ENCODE measurements around the gene SLC50A1.

The SLC50A1 gene

GRCh38 chr1:155171836-155172731, 36.4 kb downstream of the SLC50A1 start:
- no peak for DNase-seq

GRCh38 chr1:155172732-155173477, 37.3 kb downstream of the SLC50A1 start, which contains the start of gene KRTCAP2:
Gene KRTCAP2 (minus strand): TSS chr1:155173304. CDS start chr1:155173224, 80 bp downstream.
- DNase-seq: peak; percentile 91

- peak; percentile 38 for DNase-seq
Measured at GRCh38 chr1:155173478-155174323, 38.0 kb downstream of the SLC50A1 start, which contains the start of gene TRIM46. Gene TRIM46 (plus strand): TSS chr1:155173849. CDS start chr1:155173967, 118 bp downstream.

GRCh38 chr1:155174324-155175280, 39.0 kb downstream of the SLC50A1 start:
- DNase-seq: peak; percentile 32

- no peak for DNase-seq
Measured at GRCh38 chr1:155175281-155175926, 39.8 kb downstream of the SLC50A1 start.

- no peak for DNase-seq
Measured at GRCh38 chr1:155175927-155176371, 40.3 kb downstream of the SLC50A1 start.

- peak; percentile 79 for DNase-seq
Measured at GRCh38 chr1:155176544-155177071, 41.0 kb downstream of the SLC50A1 start.

GRCh38 chr1:155177192-155177917, 41.7 kb downstream of the SLC50A1 start:
- no peak for DNase-seq

- no peak for DNase-seq
Measured at GRCh38 chr1:155177918-155178281, 42.2 kb downstream of the SLC50A1 start.

- no peak for DNase-seq
Measured at GRCh38 chr1:155178441-155179111, 42.9 kb downstream of the SLC50A1 start.

- DNase-seq: no peak
Measured at GRCh38 chr1:155179112-155180031, 43.7 kb downstream of the SLC50A1 start.

GRCh38 chr1:155181371-155182051, 45.9 kb downstream of the SLC50A1 start:
- no peak for DNase-seq

- DNase-seq: no peak
Measured at GRCh38 chr1:155182052-155182550, 46.4 kb downstream of the SLC50A1 start.

- DNase-seq: no peak
Measured at GRCh38 chr1:155183775-155184221, 48.1 kb downstream of the SLC50A1 start.

GRCh38 chr1:155184351-155184811, 48.7 kb downstream of the SLC50A1 start:
- no peak for DNase-seq

- DNase-seq: no peak
Measured at GRCh38 chr1:155184835-155185782, 49.5 kb downstream of the SLC50A1 start.
